ENCODE data around the gene CRLF2.

Gene CRLF2

DNA sequence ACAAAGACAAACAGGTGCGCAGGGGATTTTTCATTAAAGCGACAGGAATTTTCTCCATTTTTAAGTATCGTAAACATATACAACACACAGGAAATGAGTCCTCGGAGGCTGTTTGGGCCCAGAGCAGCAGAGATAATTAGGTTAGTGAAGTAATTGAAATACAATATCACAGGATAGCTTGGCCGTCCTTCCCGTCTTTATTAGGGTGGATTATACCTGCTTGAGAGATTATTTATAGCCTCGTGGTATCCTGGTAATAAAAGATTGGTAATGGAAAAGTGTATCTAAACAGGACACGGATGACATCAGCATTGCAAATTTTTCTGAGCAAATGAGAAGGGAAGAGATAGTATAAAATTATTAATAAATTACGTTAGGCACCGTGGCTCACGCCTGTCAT, 68.2 kb downstream of the CRLF2 start:
- TF ChIP-seq, protein P1, sequence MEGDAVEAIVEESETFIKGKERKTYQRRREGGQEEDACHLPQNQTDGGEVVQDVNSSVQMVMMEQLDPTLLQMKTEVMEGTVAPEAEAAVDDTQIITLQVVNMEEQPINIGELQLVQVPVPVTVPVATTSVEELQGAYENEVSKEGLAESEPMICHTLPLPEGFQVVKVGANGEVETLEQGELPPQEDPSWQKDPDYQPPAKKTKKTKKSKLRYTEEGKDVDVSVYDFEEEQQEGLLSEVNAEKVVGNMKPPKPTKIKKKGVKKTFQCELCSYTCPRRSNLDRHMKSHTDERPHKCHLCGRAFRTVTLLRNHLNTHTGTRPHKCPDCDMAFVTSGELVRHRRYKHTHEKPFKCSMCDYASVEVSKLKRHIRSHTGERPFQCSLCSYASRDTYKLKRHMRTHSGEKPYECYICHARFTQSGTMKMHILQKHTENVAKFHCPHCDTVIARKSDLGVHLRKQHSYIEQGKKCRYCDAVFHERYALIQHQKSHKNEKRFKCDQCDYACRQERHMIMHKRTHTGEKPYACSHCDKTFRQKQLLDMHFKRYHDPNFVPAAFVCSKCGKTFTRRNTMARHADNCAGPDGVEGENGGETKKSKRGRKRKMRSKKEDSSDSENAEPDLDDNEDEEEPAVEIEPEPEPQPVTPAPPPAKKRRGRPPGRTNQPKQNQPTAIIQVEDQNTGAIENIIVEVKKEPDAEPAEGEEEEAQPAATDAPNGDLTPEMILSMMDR (IDR thresholded peaks at IDR 0.05): no peak
- H3K4me1 ChIP-seq: no peaks in the 10 kb centered on the region
- no peak for DNase-seq

More for the DNA sequence above, 68.2 kb downstream of the CRLF2 start:
- Histone ChIP-seq H3K4me3 (no peak overlapping the region), H3K9me3 (no peaks in the 10 kb centered on the region), H3K27ac (no peak overlapping the region), H3K36me3 (no peaks in the 10 kb centered on the region), H3K27me3 (peaks cover 0 to 30% of the 10 kb centered on the region in 2 donors)
- intact Hi-C loops (cut with DNase I; ENCODE audit: low total_unique reads): no loop called here

Data from tibial artery (tissue), 4 donors.